ENCODE results near the gene MORN2.

Gene MORN2

DNA sequence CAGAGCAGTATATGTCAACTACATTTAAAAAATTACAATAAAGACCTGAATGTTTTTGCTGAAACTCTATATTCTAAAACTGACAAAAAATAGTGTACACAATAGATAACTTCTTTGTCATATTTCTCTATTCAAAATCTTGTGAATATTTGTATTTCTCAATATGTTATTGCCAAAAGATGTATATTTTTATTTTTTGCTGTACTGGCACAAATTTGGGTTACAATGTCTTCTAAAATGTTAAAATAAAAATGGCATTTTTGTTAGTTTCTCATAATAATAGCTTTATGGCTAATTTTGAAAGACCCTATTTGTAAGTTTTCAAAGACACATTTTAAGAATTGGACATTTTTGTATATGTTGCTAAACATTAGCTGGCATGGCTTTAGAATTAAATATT lies 13.3 kb downstream of the MORN2 start:
- in situ Hi-C loops (cut with MboI; ENCODE audit: low sequenced_read_pairs), result no loop called here

DNA sequence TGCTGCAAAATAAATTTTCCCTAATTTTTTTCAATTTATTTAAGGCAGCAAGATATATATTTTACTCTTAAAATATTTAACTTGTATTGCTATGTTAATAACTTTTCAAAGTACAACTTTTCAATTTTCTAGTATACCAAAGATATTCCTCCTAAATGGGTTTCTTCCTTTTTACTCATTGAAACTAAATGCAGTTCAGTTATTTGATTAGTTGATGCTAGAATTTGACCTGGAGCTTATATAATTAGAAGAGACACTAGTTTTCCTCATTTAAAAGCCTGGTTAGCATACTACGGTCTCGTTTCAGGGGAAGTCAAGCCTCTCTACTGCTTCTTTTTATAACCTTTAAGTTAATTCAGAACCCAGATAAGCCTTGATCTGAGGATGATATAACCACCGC lies 13.8 kb downstream of the MORN2 start, which contains the start of gene ARHGEF33:
Gene ARHGEF33, plus strand, starts transcription at position 301 of the 400 bp plus-strand sequence. CDS start 29,573 bp downstream, outside the sequence.
- in situ Hi-C loops (cut with MboI; ENCODE audit: low sequenced_read_pairs), result no loop called here

DNA sequence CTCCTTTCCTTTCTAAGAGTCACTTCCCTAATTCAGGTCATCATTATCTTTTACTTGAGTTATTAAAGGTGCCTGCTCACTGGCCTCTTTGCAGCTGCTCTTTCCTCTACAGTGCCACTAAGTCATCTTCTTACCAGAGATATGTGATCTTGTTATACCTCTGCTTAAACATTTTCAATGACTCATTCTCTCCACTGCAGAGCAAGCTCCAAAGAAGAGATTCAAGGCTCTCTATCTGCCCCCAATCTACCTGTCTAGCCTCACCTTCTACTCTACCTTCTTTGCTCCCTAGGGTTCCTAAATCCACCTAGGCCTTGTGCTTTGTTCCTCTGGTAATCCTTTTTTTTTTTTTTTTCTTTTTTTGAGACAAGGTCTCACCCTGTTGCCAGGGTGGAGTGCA lies 17.0 kb downstream of the MORN2 start:
- in situ Hi-C loops (cut with MboI; ENCODE audit: low sequenced_read_pairs), result no loop called here

DNA sequence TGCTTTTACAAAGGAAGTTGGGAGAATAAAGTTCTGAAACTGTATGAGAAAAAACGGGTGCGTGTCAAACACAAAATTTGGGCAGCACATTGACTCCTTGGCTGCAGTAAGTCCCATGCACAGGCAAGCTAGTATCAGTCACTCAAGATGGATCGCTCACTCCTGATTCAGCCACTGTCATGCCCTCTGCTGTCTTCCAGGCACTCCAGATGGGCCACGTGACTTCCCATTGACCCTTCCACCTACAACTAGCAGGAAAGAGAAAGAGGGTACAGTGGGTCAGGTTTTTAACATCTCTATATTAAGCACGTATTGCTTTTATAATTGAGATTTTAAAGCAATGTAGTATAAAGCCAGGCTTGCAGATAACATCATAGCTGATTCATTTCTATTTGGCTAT lies 22.5 kb downstream of the MORN2 start:
- in situ Hi-C loops (cut with MboI; ENCODE audit: low sequenced_read_pairs), result no loop called here

DNA sequence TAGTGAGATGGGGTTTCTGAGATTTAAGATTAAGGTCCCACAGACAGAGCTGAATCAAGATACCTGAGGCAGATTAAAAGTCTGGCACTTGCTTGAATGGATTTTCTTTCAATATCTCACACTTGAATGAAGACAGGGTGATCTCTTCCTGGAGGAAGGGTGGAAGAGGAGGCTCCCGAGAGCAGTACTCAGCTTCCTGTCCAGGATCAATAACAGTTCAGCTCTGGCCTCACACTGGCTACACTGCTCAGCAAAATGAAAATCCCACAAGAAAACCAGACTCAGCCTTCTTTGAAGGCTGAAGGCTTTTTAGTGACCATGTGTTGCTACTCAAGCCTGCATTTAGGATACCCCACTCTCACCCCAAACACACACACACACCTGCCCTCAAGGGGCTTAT lies 24.9 kb downstream of the MORN2 start:
- in situ Hi-C loops (cut with MboI; ENCODE audit: low sequenced_read_pairs), result no loop called here

DNA sequence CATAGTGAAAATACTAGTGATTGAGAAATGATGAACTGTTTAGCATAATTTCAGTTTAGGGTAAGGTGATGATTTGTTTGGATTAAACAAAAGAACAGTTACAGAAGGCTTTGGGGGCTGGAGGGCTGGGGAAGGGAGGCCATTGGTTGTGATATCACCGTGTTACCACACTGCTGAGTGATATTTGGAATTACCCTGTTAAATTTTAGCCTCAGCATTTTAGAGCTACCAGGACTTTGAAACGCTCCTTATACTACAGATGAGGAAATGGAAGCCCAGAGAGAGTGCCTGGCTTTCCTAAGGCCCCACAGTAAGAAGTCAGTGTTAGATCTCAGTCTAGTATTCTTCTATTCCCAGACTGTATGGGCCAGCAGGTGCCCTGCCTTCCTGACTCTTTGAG lies 29.5 kb downstream of the MORN2 start:
- in situ Hi-C loops (cut with MboI; ENCODE audit: low sequenced_read_pairs), result no loop called here

DNA sequence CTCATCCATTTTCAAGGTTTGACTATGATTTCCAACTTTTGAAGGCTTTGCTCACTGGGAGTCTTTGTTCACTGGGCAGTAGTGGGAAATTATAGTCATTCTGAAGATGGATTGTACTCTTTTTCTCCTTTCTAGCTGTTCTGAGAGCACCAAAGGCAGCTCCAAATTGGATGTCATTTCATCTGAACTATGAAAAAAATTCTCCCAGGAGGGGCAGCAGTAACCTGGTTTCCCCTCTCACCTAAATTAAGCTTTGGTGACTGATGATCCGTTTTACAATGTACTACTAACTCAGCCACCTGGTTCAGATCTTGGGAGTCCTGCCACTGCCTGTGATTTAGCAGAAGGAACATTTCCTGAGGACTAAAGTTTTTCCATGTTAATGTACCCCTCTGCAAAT lies 31.5 kb downstream of the MORN2 start:
- in situ Hi-C loops (cut with MboI; ENCODE audit: low sequenced_read_pairs), result no loop called here

DNA sequence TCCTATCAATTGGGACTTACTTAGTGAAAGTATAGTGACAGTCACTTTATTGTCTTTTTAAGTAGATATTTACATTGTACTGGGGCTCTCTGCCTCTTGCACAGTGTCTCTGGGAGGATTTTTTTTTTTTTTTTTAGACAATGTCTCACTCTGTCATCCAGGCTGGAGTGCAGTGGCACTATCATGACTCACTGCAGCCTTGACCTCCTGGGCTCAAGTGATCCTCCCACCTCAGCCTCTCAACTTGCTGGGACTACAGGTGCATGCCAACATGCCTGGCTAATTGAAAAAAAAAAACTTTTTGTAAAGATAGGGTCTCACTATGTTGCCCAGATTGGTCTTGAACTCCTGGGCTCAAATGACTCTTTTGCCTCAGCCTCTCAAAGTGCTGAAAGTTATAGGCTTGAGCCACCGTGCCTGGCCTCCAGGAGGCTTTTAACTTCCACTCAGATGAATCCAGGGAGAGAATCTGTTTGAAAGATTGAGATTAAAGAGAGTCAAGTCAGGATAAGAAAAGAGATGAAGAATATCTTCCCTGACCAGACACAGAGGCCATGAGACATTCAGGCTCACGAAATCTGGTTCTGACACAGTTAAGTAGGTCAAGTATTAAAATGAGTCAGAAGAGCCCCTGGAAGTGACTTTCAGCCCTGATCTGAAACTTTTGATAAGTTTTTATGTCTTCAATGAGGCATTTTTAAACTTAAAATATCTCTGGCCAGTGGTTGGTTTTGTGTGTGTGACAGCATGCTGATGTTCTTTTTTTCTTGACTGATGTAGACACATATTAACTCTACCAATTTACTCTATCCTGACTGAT lies 32.2 kb downstream of the MORN2 start:
- in situ Hi-C loops (cut with MboI; ENCODE audit: low sequenced_read_pairs), result no loop called here

DNA sequence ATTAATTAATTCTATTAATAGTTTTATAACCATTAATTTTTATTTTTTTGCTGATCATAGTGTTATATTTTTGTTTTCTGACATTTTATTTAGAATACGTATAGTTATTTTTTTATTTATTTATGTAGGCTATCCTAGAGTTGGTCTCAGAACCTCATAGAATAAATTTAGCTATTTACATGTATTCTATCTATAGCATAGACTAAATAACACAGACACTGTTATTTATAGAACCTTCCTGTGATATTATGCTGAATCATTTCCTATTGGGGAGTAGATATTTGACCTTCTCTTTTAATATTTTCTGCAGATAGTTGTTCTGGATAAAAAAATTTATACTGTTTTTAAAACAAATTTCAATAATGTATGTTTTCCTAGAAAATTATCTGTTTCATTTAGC lies 34.1 kb downstream of the MORN2 start:
- in situ Hi-C loops (cut with MboI; ENCODE audit: low sequenced_read_pairs), result no loop called here

DNA sequence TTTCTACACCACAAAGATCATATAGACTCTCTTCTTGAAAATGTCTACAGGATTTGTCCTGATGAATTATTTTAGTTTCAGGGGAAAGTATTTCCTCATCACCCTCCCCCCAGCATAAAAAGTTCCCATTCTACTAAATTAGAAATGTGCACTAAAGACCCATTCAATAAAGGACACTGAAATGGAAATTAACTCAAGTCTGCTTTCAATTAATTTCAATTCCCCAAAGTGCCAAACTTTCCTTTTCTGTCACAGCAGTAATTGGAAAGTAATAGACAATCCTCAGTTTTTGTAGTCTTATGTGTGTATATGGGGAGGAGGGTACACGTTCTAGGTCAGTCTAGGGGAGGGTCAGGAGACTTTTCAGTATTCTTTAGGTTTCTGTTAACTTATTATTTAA lies 35.4 kb downstream of the MORN2 start:
- in situ Hi-C loops (cut with MboI; ENCODE audit: low sequenced_read_pairs), result no loop called here

DNA sequence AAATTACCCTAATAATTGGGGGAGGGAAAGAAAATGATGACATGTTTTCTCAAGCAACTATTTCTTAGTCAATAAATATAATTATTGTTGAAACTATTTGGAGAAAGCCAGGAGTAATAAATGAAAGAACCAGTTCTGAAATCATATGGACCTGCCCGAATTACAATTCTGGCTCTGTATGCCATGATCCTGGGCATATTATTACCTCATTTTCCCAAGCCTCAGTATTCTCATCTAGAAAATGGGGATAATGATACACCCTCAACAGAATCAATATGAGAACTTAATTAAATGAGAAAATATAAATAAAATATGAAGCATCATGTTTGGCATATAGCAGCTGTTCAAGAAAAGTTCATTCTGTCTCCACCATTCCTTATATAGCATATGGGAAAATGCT lies 36.8 kb downstream of the MORN2 start:
- in situ Hi-C loops (cut with MboI; ENCODE audit: low sequenced_read_pairs), result no loop called here

DNA sequence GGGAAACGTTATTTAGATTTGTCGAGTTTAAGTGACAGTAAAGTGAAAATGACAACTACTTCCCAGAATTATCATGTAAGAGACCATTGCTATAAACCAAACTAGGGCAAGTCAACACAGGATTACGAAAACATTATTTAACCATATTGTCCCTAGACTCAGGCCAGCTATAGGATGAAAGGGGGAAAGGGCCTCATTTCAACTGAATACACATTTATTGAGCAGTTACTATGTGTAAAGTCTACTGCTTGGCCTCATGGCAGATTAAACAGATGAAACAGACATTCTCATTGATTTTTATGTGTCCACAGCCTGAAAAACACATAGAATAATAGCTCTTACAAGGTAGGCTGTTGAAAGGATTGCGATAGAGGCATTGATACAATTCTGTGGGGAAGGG lies 46.6 kb downstream of the MORN2 start:
- in situ Hi-C loops (cut with MboI; ENCODE audit: low sequenced_read_pairs), result no loop called here

DNA sequence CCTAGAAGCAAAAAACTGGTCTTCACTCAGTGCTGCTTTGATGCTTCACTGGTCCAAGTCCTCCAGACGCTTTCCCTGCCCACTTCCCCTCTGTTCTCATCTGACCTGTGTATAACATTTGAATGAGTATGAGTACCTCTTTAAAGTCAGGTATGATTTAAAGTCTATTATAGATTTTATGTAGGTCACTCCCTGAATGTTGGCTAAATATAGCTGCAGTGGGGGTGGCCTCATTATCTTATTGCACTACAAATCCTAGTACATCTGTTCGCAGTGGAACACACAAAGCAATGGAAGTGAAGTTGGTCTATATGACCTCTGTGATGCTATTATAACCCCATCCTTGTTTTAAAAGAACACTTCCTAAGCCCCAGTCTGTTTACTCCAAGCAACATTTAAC lies 47.1 kb downstream of the MORN2 start:
- in situ Hi-C loops (cut with MboI; ENCODE audit: low sequenced_read_pairs), result no loop called here

DNA sequence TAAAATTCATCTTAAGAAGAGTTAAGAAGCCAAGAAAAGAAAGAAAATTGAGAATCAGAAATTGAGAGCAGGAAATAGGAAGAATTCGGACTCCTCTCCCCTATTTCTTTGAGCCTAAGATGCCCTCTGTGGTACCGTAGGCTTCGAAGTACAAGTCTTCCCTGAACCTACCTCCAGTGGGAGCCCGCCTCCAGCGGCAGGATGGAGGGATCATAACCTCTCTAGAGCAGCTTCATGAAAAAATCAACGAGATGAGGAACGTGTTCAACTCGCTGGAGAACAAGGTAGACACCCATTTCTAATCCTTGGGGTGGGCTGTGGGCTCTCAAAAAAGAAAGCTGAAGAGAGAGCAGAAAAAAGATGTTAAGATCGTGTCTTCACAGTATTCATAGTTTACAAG lies 50.2 kb downstream of the MORN2 start:
- in situ Hi-C loops (cut with MboI; ENCODE audit: low sequenced_read_pairs), result no loop called here

DNA sequence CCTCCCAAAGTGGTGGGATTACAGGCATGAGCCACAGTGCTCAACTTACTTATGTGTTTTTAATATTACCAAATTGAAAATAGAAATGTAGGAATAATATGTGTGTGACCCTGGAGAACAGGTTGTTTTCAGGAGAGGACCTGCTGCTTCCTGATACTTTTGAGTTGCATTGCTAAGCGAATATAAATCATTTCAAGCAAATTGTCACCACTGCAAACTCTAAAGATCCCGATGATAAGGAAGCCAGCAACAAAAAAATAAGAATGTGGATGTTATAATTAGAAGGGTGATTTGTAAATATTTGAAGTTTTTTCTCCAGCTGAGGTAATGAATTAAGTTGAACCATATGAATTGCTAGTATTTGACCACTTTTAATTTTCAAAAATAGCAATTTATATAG lies 54.8 kb downstream of the MORN2 start:
- in situ Hi-C loops (cut with MboI; ENCODE audit: low sequenced_read_pairs), result no loop called here
